AG09309 (cell line): ENCODE data around the gene PIP5K1C.
A peak's percentile ranks its signal among the peaks of the same experiment; 100 is the strongest.

ENCODE experiments used
- DNase-seq: peaks from one replicate; pipeline ENCODE4 v3.0.0-alpha.2; 2010; ENCODE audit warnings: low read depth
- H3K4me3 ChIP-seq: 2 replicates; pipeline ENCODE4 v1.5.1; 2011; ENCODE audit warnings: mild to moderate bottlenecking, low read depth, low read length, moderate library complexity; ENCODE audit not compliant: control insufficient read depth
- CTCF ChIP-seq: IDR thresholded peaks from 2 replicates; pipeline ENCODE4 v1.5.1; 2011; ENCODE audit warnings: mild to moderate bottlenecking, low read depth, low read length, inconsistent platforms; ENCODE audit not compliant: insufficient read depth, control insufficient read depth; ENCODE audit errors: missing control alignments

The PIP5K1C gene

GRCh38 chr19:3695124-3695733 is 5.0 kb downstream of the PIP5K1C start:
- no peak overlapping the region for H3K4me3 ChIP-seq
- TF ChIP-seq CTCF, result no peak
- no peak for DNase-seq

GRCh38 chr19:3694361-3695123 is 5.7 kb downstream of the PIP5K1C start:
- no peak overlapping the region for H3K4me3 ChIP-seq
- DNase-seq, result no peak
- no peak for TF ChIP-seq CTCF

DNA sequence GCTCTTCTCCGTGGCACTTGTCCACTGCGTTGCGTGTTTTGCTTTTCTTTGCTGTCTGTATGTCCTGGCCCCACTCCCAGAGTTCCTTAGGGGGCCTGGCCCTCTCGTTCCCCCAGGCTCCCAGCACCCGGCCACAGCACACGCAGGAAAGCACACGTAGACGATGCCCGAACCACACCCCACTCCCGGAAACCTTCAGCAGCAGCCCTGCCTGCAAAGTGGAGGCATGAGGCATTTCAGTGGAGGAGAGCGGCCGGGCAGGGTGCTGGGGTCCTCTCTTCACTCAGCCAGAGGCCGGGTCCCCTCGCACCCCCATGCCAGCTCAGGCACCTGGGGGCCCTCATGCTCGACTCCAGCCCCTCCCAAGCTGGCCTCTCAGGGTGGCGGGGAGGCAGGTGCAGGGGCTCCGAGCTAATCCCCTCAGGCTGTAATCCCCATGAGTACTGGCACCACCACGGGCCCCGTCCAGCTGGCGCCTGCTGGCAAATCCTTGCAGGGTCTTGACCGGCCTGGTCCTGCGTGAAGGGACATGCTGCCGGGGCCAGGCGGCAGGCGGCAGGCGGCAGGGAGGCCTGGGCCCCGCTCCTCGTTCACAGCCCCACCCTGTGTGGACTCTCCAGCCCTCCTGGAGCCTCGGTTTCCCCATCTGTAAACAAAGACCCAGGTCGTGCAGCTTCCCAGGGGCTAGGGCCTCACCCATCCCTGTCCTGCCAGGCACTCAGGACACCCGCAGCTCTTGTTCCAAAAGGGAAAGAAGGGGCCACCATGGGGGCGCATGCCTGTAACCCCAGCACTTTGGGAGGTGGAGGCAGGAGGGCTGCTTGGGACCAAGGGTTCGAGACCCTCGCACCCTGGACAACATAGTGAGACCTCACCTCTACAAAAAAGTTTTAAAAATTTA is 7.0 kb downstream of the PIP5K1C start:
- no peak overlapping the region for H3K4me3 ChIP-seq
- no peak for DNase-seq
- no peak for TF ChIP-seq CTCF

- no peak for DNase-seq
- no peak overlapping the region for H3K4me3 ChIP-seq
- peak; percentile 48 for TF ChIP-seq CTCF
These were observed 7.9 kb downstream of the PIP5K1C start for GRCh38 chr19:3692141-3693024.

DNA sequence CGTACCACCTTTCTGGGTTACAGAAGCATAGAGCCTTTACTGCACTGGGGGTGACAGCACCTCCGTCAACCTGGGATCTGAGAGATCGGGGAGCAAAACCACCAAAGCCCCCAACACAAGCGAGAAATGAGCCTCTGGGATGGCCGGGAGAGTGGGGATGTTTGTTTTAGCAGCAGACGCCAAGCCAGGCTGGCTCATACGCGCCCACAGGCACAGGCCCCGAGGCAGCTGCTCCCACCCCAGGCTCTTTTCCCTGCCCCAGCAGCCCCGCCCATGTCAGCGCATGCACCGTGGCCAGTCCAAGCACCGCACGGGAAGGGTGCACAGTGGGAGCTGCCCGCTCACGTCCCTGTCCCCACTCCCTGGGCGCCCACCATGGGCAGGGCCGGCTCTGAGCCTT is 8.5 kb downstream of the PIP5K1C start:
- no peak for DNase-seq
- TF ChIP-seq CTCF, result no peak
- H3K4me3 ChIP-seq, result no peak overlapping the region

GRCh38 chr19:3691372-3691716 is 8.9 kb downstream of the PIP5K1C start:
- no peak for DNase-seq
- TF ChIP-seq CTCF, result no peak
- H3K4me3 ChIP-seq, result no peak overlapping the region
